Esophagus muscularis mucosa (tissue), 4 donors: ENCODE measurements around the gene NOXA1. TPM values are rescaled to one million over a fixed set of nuclear protein-coding genes. Genes with fewer than 3 reads are reported as not detected.

Experiments used
- DNase-seq: peaks from one replicate; pipeline ENCODE4 v3.0.0-alpha.2; 2017; ENCODE audit errors: extremely low spot score
- H3K27ac ChIP-seq, 4 donors: fragments of 200-600 bp; sonication (generic); replicated peaks in 1 of 4; 1 replicate in 3 of 4; 2 replicates in 1 of 4; pipeline ENCODE4 v1.5.1; 2016 to 2019; ENCODE audit warnings: mild to moderate bottlenecking in 1 of 4
- H3K27me3 ChIP-seq, 4 donors: fragments of 200-600 bp; sonication (generic); one replicate each; pipeline versions ENCODE4 v1.5.1 to v1.6.0; 2016 to 2019
- H3K36me3 ChIP-seq, 4 donors: fragments of 200-600 bp; sonication (generic); one replicate each; pipeline ENCODE4 v1.5.1; 2016 to 2019
- H3K4me1 ChIP-seq, 4 donors: fragments of 200-600 bp; sonication (generic); one replicate each; pipeline ENCODE4 v1.5.1; 2016 to 2019
- H3K4me3 ChIP-seq, 4 donors: fragments of 200-600 bp; sonication (generic); 1 replicate in 2 of 4; 2 replicates in 2 of 4; pipeline ENCODE4 v1.5.1; 2016 to 2019; ENCODE audit warnings: mild to moderate bottlenecking in 4 of 4, moderate library complexity in 1 of 4
- H3K9me3 ChIP-seq, 4 donors: fragments of 200-600 bp; sonication (generic); 1 replicate in 3 of 4; 2 replicates in 1 of 4; pipeline ENCODE4 v1.5.1; 2016 to 2019
- EP300 ChIP-seq: sonication (generic); formaldehyde crosslinking; IDR thresholded peaks from one replicate; pipeline ENCODE4 v1.6.1; 2017; ENCODE audit warnings: antibody characterized with exemption
- POLR2A ChIP-seq: fragments of 450-650 bp; IDR thresholded peaks from one replicate; pipeline ENCODE4 v1.6.1; 2017; ENCODE audit warnings: antibody characterized with exemption, moderate library complexity, mild to moderate bottlenecking, low read depth
- POLR2AphosphoS5 ChIP-seq, 2 donors: sonication (generic); formaldehyde crosslinking; IDR thresholded peaks; one replicate each; pipeline ENCODE4 v1.6.1; 2017; ENCODE audit warnings: antibody characterized with exemption in 2 of 2
- WGBS: methylation state at CpG from one replicate; pipeline ENCODE4 v1.1.5; 2018; 5-methylcytosine and 5-hydroxymethylcytosine counted together
- intact Hi-C: fragments of 100-400 bp; cut with DNase I; formaldehyde crosslinking; loops from one replicate; pipeline ENCODE4 v1.15.1; 2023
- total RNA-seq, 4 donors: library from RNA; depleted of rRNA; stranded (reverse); fragments of >200 nt; gene quantifications; one replicate each; pipeline versions ENCODE4 v1.1.0 to v1.2.1, GENCODE V29; 2016
- TF ChIP-seq, protein P1 (sequence below), 3 experiments: fragments of 200-600 bp in 2 of 3; fragments of 450-650 bp in 1 of 3; sonication (generic) in 2 of 3; IDR thresholded peaks; one replicate each; pipeline ENCODE4 v1.5.1; 2017 to 2019; ENCODE audit warnings: antibody characterized with exemption in 3 of 3, mild to moderate bottlenecking in 2 of 3, moderate library complexity in 1 of 3

Gene NOXA1
- total RNA-seq, 4 donors from 2014 or later: 2.1 to 4.0 (median 3.0) TPM

- intact Hi-C loops: no loop called here
- TF ChIP-seq POLR2AphosphoS5 (IDR thresholded peaks at IDR 0.05): no peak
- TF ChIP-seq POLR2A: no peak
- TF ChIP-seq, protein P1, sequence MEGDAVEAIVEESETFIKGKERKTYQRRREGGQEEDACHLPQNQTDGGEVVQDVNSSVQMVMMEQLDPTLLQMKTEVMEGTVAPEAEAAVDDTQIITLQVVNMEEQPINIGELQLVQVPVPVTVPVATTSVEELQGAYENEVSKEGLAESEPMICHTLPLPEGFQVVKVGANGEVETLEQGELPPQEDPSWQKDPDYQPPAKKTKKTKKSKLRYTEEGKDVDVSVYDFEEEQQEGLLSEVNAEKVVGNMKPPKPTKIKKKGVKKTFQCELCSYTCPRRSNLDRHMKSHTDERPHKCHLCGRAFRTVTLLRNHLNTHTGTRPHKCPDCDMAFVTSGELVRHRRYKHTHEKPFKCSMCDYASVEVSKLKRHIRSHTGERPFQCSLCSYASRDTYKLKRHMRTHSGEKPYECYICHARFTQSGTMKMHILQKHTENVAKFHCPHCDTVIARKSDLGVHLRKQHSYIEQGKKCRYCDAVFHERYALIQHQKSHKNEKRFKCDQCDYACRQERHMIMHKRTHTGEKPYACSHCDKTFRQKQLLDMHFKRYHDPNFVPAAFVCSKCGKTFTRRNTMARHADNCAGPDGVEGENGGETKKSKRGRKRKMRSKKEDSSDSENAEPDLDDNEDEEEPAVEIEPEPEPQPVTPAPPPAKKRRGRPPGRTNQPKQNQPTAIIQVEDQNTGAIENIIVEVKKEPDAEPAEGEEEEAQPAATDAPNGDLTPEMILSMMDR (IDR thresholded peaks at IDR 0.05): no peak
- no peak for TF ChIP-seq EP300
- Histone ChIP-seq H3K4me3 (no peak overlapping the region), H3K9me3 (peaks cover 0 to 19% (median 14%) of the 10 kb centered on the region in 4 donors), H3K27ac (no peak overlapping the region), H3K4me1 (peaks cover 0 to 6% (median 2%) of the 10 kb centered on the region in 4 donors), H3K36me3 (peaks cover 0 to 16% (median 4%) of the 10 kb centered on the region in 4 donors), H3K27me3 (no peaks in the 10 kb centered on the region)
- no peak for DNase-seq
- 95% methylated on average over 6 of the region's 11 CpGs for WGBS
These were observed 53.7 kb downstream of the NOXA1 start for GRCh38 chr9:137476856-137477255.

DNA sequence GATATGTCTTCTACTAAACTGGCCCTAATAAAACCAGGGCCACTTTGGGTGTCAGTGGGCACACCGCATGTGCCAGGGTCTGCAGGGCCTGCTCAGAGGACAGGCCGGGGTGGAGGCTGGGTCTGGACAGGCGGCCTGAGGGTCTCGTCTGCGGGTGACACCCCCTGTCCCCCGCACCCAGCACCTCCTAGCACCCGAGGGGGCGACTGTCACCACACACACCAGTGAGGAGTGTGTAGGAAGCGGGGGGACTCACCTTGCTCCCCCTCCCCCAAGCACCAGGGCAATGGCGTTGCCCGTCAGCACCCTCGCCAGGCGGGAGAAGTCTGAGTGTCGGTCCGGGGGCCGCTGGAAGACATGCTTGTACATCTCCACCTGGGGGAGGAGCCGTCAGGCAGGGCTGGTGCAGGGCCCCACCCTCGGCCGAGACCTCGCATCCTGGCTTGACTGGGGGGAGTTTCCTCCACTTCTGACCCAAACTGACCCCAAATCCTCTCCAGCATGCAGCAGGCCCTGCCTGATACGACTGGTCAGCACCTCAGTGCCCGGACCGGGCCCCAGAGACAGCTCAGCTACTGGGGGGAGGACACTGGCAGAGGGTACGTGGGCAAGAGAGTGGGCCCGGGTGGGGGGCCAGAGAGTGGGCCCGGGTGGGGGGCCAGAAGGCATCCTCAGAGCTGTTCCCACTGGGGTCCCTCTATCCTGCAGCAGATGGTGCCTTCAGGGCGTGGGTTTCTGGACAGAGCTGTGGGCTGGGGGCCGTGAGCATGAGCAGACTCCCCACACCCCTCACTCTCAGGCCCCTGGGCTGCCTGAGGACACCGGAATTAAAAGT, 54.8 kb downstream of the NOXA1 start:
- Histone ChIP-seq H3K36me3 (peaks cover 0 to 16% (median 4%) of the 10 kb centered on the region in 4 donors), H3K4me1 (peaks cover 0 to 15% (median 10%) of the 10 kb centered on the region in 4 donors), H3K27ac (no peak overlapping the region), H3K9me3 (peaks cover 0 to 19% (median 14%) of the 10 kb centered on the region in 4 donors), H3K27me3 (no peaks in the 10 kb centered on the region), H3K4me3 (no peak overlapping the region)
- intact Hi-C loops: no loop called here
- TF ChIP-seq EP300 (no peak), POLR2AphosphoS5 (IDR thresholded peaks at IDR 0.05) (no peak), POLR2A (no peak)
- TF ChIP-seq, protein P1 (IDR thresholded peaks at IDR 0.05): no peak
- no peak for DNase-seq
- WGBS: 82% methylated on average over 10 of the region's 29 CpGs

DNA sequence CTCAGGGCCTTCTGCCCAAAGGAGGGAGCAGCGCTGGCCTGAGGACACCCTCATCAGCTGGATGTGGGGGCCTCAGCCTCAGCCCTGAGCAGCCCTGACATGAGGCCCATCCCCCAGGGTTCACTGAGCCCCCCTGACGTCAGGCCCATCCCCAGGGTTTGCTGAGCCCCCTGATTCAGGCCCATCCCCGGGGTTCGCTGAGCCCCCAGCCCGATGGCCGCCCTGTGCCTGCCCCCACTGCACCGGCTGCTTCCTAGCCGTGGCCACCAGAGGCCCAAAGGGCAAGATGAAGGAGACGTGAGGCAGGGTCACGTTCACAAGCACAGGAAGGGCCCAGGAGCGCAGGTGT, 55.4 kb downstream of the NOXA1 start:
- DNase-seq: no peak
- H3K27ac ChIP-seq: no peak overlapping the region
- TF ChIP-seq EP300: no peak
- TF ChIP-seq, protein P1 (IDR thresholded peaks at IDR 0.05): no peak
- no peak for TF ChIP-seq POLR2AphosphoS5 (IDR thresholded peaks at IDR 0.05)
- TF ChIP-seq POLR2A: no peak
- peaks cover 0 to 16% (median 4%) of the 10 kb centered on the region in 4 donors for H3K36me3 ChIP-seq
- H3K9me3 ChIP-seq: peaks cover 0 to 19% (median 14%) of the 10 kb centered on the region in 4 donors
- peaks cover 0 to 15% (median 10%) of the 10 kb centered on the region in 4 donors for H3K4me1 ChIP-seq
- 79% methylated on average over 10 of the region's 11 CpGs for WGBS
- no peak overlapping the region for H3K4me3 ChIP-seq
- intact Hi-C loops: no loop called here
- H3K27me3 ChIP-seq: no peaks in the 10 kb centered on the region

DNA sequence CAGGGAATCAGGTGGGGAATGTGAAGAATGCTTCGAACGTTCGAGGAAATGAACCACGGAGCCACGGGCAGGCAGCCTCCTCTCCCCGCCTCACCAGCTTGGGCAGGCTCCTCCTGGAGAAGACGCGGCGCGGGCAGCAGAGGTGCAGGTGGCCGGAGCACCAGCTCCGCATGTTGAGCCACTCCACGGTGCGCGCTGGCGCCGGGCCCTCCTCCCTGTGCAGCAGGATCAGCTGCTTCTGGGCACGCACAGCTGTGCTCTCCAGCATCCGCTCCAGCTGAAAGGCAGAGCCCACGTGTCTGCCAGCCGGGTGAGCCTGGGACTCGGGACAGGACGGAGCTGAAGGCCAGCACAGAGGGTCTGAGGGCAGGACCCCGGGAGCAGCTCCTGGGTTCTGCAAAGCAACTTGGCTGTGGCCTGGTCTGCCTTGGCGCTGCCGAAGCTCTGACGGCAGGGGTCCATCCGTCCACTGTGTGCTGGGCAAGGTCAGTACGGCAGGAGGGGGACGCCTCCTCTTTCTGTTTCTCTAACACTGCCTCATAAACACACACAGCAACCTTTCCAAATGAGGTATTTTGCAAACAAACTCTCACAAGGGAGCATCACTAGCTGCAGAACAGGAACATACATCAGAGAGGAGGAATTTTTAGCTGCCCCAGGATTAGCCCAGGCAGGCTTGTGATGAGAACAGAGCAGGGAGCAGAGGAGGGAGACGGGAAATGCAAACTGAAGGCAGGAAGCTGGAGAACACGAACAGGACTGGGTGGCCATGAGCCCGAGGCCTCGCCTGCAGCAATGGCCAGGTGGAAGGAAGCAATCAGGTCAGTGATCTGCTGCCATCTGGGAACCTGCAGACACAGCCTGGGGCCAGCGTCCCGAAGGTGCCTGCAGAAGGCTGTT, 56.0 kb downstream of the NOXA1 start:
- H3K9me3 ChIP-seq: peaks cover 0 to 19% (median 14%) of the 10 kb centered on the region in 4 donors
- intact Hi-C loops: no loop called here
- no peak overlapping the region for H3K27ac ChIP-seq
- WGBS: 81% methylated on average over 24 of the region's 36 CpGs
- no peak overlapping the region for H3K4me3 ChIP-seq
- no peaks in the 10 kb centered on the region for H3K27me3 ChIP-seq
- H3K36me3 ChIP-seq: peaks cover 0 to 16% (median 4%) of the 10 kb centered on the region in 4 donors
- no peak for DNase-seq
- peaks cover 0 to 15% (median 10%) of the 10 kb centered on the region in 4 donors for H3K4me1 ChIP-seq
- TF ChIP-seq POLR2AphosphoS5 (IDR thresholded peaks at IDR 0.05) (no peak), POLR2A (no peak), EP300 (no peak)
- TF ChIP-seq, protein P1 (IDR thresholded peaks at IDR 0.05): no peak
